NCI-H146 treated with DMSO at 0.1 percent for 48 hours (cell line): ENCODE measurements around the gene B3GNT3.

Experiments used
- DNase-seq: peaks from one replicate; lab custom pipeline; 2025; ENCODE audit not compliant: unreplicated experiment; lab: John Stamatoyannopoulos, UW

Gene B3GNT3

GRCh38 chr19:17794731-17795494, at the start of gene B3GNT3:
Gene B3GNT3, plus strand, starts transcription at chr19:17795138. Its CDS starts 12,670 bp downstream, at chr19:17807808.
- DNase-seq: peak; percentile 21

GRCh38 chr19:17747205-17748098, 47.5 kb upstream of the B3GNT3 start:
- DNase-seq: peak; percentile 88

- DNase-seq: no peak
Observed at GRCh38 chr19:17748884-17749638, 45.9 kb upstream of the B3GNT3 start.

GRCh38 chr19:17749912-17750317, 45.0 kb upstream of the B3GNT3 start:
- DNase-seq: no peak

GRCh38 chr19:17751103-17751911, 43.6 kb upstream of the B3GNT3 start, which contains the start of gene FCHO1:
Gene FCHO1, plus strand, starts transcription at chr19:17751477. Its CDS starts 3,688 bp downstream, at chr19:17755165.
- no peak for DNase-seq

GRCh38 chr19:17751912-17752273, 43.0 kb upstream of the B3GNT3 start:
- no peak for DNase-seq

- no peak for DNase-seq
Observed at GRCh38 chr19:17752865-17753639, 41.9 kb upstream of the B3GNT3 start.

- DNase-seq: peak; percentile 10
Observed at GRCh38 chr19:17753976-17754375, 41.0 kb upstream of the B3GNT3 start.

- DNase-seq: no peak
Observed at GRCh38 chr19:17754634-17755442, 40.1 kb upstream of the B3GNT3 start.

GRCh38 chr19:17755443-17755890, 39.5 kb upstream of the B3GNT3 start:
- no peak for DNase-seq

GRCh38 chr19:17755977-17756670, 38.8 kb upstream of the B3GNT3 start:
- no peak for DNase-seq

GRCh38 chr19:17757125-17757524, 37.8 kb upstream of the B3GNT3 start:
- no peak for DNase-seq

GRCh38 chr19:17758515-17758914, 36.4 kb upstream of the B3GNT3 start:
- no peak for DNase-seq

GRCh38 chr19:17761148-17761547, 33.8 kb upstream of the B3GNT3 start:
- DNase-seq: no peak

GRCh38 chr19:17762505-17763229, 32.3 kb upstream of the B3GNT3 start:
- DNase-seq: peak; percentile 97

GRCh38 chr19:17764348-17764747, 30.6 kb upstream of the B3GNT3 start:
- DNase-seq: no peak

- no peak for DNase-seq
Observed at GRCh38 chr19:17765069-17765618, 29.8 kb upstream of the B3GNT3 start.
